NCI-H2196 treated with DMSO at 0.1 percent for 48 hours (cell line): ENCODE results near the gene PAXX.
"Not testable (repeated sequence)": the region's sequence is repeated elsewhere in the genome, so short reads cannot be mapped to it uniquely, and the experiment has no call there.

Experiments used
- DNase-seq: peaks from one replicate; lab custom pipeline; 2025; ENCODE audit not compliant: unreplicated experiment; lab: John Stamatoyannopoulos, UW

Gene PAXX

GRCh38 chr9:137000177-137000930 lies 8.1 kb downstream of the PAXX start:
- no peak for DNase-seq

DNA sequence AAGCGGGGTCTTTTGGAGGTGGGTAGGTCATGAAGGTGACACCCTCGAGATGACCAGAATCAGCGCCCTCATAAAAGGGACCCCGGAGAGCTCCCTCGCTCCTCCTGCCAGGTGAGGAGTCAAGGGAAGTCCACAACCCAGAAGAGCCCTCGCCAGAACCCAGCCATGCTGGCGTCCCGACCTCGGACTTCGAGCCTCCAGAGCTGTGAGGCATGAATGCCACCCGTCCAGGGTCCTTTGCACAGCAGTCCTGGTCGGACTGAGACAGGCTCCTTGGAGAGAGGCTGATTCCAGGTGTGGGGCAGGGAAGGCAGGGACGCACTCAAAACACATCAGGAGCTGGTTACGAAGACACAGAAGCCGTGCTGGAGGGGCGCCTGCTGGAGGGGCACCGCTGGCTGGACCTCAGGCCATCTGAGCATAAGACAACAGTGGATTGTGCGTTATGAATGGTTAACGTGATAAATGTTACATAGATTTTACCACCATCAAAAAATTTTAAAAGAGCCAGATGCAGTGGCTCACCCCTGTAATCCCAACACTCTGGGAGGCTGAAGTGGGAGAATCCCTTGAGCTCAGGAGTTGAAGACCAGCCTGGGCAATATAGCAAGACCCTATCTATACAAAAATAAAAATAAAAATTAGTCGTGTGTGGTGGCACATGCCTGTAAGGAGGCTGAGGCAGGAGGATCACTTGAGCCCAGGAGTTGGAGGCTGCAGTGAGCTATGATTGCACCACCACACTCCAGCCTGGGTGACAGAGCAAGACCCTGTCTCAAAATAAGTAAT lies 9.8 kb downstream of the PAXX start:
- DNase-seq, result no peak

DNA sequence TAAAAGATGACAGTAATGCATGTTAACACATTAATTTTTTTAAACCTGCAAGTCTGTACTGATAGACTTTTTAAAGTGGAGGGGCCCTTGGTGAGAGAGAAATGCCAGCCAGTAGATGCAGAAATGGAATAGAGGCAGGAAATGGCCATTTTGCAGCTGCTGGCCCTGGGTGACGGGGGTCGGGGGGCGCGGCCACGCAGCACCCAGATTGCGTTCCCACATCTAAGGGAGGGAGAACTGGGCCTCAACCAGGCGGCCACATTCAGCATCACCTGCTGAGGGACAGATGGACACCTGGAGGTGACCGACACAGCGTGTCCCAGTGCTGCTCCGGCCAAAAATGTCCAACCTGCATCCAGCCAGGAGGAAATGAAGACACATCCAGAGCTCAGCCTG lies 10.4 kb downstream of the PAXX start:
- DNase-seq, result no peak

DNA sequence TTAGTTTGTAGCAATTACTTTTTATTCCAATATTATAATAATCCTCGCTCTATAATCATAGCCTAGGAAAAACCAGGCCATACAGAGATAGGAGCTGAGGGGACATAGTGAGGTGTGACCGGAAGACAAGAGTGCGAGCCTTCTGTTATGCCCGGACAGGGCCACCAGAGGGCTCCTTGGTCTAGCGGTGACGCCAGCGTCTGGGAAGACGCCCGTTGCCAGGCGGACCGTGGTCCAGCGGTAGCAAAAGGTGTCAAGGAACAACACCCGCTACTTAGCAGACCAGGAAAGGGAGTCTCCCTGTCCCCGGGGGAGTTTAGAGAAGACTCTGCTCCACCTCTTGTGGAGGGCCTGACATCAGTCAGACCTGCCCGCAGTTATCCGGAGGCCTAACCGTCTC lies 12.1 kb downstream of the PAXX start:
- DNase-seq, result not testable (repeated sequence)

GRCh38 chr9:137006116-137007003 lies 14.1 kb downstream of the PAXX start:
- DNase-seq, result no peak

DNA sequence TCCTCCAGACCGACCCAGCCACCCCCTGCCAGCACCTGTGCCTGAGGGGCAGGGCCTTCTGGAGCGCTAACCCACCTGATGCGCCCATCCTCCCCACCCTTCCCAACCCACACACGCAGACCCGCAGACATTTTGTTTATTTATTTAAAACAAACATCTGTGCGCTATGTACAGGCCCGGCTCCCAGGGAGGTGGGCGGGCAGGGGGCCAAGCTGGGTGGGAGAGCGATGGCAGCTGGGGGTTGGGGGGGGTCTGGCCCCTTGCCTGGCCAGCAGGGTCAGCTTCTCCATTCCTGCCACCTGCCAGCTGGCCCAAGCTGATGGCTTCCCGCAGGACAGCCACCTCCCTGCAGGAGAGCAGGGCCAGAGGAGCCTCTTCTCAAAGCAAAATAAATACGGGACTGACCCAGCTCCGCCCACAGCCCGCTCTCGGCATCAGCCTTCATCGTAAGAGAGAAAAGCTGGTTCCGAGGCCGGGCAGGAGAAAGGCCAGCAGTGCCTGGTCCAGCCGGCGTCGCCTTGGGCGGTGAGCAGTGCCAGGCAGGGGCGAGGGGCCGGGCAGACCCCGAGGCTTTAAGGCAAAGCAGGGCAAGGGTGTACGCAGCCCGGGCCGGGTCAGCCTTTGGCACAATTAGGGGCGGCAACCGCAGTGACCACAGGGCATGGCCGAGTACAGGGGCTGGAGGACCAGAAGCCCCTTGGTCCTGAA lies 15.0 kb downstream of the PAXX start:
- peak; percentile 30 for DNase-seq

DNA sequence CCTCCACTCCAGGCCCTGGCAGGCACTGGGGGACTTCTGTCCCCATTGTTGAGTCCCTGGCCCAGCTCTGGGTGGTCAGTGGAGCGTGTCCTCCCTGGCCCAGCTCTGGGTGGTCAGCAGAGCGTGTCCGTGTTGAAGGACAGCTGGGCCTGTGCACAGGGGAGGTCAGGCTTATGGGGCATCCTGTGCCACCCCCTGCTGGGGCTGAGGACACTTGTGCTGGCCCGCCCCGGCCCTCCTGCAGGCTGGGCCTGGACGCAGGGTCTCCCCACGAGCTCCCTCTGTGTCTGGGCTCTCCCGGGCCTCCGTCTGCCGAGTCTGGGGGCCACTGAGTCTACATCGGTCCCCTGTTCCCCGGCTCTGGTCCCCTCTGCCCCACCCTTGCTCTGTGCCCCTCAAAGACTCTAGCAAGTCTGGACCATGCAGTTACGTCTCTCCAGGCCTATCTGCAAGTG lies 15.6 kb downstream of the PAXX start:
- no peak for DNase-seq

- no peak for DNase-seq
These were observed 16.1 kb downstream of the PAXX start for GRCh38 chr9:137008312-137008711.

- DNase-seq, result no peak
These were observed 17.0 kb downstream of the PAXX start for GRCh38 chr9:137009217-137009616.

- no peak for DNase-seq
These were observed 17.9 kb downstream of the PAXX start for GRCh38 chr9:137009938-137010732.

GRCh38 chr9:137011156-137011555 lies 18.9 kb downstream of the PAXX start:
- DNase-seq, result no peak

DNA sequence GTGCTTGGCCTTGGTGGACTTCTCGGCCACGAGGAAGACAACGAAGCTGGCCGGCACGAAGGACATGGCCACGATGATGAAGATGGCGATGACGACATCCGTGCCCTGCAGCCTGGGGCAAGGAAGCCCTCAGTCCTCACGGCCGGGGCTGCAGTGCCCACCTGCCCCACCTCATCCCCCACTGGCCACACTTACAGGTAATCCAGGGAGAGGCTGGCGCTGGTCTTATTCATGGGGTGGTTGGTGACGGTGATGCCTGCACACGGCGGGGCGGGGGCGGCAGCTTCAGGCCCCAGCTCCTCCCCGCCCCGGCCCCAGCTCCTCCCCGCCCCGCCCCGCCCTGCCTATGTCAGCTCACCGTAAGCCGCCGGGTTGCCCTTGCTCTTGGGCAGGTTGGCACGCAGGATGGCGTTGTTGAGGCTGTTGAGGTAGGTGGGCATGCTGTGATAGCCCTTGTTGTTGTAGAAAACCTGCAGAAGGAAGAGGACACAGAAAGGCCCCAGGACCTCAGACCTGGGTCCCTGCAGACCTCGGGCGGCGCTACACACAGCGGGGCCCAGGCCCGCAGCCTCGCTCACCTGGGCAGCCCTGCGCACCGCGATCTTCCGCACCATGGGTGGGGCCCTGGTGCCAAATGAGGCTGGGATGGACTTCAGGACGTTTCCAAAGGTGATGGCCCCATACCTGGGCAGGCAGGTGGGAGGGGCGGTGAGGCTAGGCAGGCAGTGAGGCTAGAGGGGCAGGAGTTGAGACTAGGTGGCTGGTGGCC lies 19.9 kb downstream of the PAXX start:
- no peak for DNase-seq

- DNase-seq, result no peak
These were observed 20.7 kb downstream of the PAXX start for GRCh38 chr9:137012694-137013570.

DNA sequence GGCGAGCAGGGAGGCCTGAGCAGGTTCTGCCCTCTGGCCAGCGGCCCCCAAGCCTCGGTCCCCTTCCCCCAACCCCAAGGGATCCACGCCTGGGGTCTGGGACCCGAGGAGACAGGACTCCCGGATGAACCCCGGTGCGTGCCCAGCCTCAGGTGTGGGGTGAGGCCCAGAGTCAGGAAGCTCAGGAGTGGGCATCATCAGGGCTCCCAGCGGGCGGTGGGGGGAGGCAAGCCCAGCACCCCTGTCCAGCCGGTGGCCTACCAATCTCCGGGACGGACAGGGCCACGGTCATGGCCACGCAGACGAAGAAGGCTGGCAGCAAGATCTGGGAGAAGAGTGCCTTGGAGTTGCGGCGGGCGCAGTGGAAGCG lies 21.3 kb downstream of the PAXX start:
- no peak for DNase-seq

GRCh38 chr9:137014166-137014565 lies 21.9 kb downstream of the PAXX start:
- no peak for DNase-seq

- DNase-seq, result no peak
These were observed 22.7 kb downstream of the PAXX start for GRCh38 chr9:137014776-137015539.

DNA sequence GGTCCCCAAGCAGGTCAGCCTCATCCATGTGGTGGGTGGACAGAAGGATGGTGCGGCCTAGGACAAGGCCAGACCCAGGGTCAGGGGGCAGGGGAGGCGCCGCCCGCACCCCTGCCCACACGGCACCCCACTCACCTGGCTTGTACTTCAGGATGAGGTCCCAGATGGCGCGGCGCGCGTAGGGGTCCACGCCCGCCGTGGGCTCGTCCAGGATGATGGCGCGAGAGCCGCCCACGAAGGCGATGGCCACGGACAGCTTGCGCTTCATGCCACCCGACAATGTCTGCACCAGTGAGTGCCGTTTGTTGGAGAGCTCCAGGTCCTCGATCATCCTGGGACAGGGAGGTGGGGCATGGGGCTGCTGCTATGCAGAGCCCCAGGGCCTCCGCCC lies 23.3 kb downstream of the PAXX start:
- no peak for DNase-seq

GRCh38 chr9:137015976-137016375 lies 23.8 kb downstream of the PAXX start:
- DNase-seq, result no peak
